ENCODE measurements around the gene PPA2. TPM values are rescaled to one million over a fixed set of nuclear protein-coding genes. Genes with fewer than 3 reads are reported as not detected.

The PPA2 gene
- total and polyA plus RNA-seq, 2 experiments from 2014 or later, result 58.4 to 63.7 TPM

DNA sequence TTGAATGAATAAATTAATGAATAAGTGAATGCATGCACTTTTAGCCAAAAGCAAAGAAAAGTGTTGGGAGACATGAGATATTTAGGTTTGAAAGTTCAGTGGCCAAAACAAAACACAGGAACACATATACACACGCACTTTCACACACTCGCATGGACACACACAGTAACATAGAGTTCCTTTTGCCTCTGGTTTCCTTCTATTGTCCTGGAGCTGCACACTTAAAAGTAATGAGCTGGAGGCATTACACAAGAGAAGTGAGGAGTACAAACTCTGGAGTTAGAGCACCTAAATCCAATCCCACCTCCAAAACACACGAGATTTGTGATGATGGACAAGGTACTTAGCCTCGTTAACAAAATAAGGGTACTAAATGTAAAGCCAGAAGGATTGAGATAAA is 18.7 kb downstream of the PPA2 start:
- Mint-ChIP-seq H3K9me3 (no peaks in the 10 kb centered on the region), H3K27ac (no peak overlapping the region), H3K4me3 (no peak overlapping the region), H3K27me3 (ENCODE audit: insufficient read depth, low read depth, poor library complexity) (no peaks in the 10 kb centered on the region), H3K4me1 (peaks cover 24% of the 10 kb centered on the region; the same call in 2 of the 3 replicates), H3K36me3 (ENCODE audit: low read depth) (peaks cover 20% of the 10 kb centered on the region; the same call in 2 of the 3 replicates)
- DNase-seq (ENCODE audit: low spot score) (no peak), ATAC-seq (no peak)
- Histone ChIP-seq H3K9me2 (ENCODE audit: insufficient read depth) (no peaks in the 10 kb centered on the region), H3K4me2 (no peak overlapping the region), H3K36me3 (ENCODE audit: insufficient read depth) (no peaks in the 10 kb centered on the region; the same call in 1 of the 2 replicates), H4K20me1 (replicated peaks; ENCODE audit: insufficient read depth) (peaks cover 7% of the 10 kb centered on the region), H3K4me1 (ENCODE audit: insufficient read depth) (0 out of 2 replicates have a peak, but pooled peaks cover 6% of the 10 kb centered on the region), H3F3A (replicated peaks; ENCODE audit: low read depth) (no peaks in the 10 kb centered on the region), H3K4me3 (no peak overlapping the region), H3K27me3 (ENCODE audit: insufficient read depth) (no peaks in the 10 kb centered on the region), H2AFZ (no peak overlapping the region), H3K79me2 (replicated peaks; ENCODE audit: insufficient read depth) (peaks cover 22% of the 10 kb centered on the region; the same call in 1 of the 2 replicates), H3K27ac (ENCODE audit: low read depth) (no peak overlapping the region)
- TF ChIP-seq EZH2 (IDR thresholded peaks at IDR 0.05; ENCODE audit: low read depth, unreplicated experiment) (no peak), EZH2phosphoT487 (IDR thresholded peaks at IDR 0.05; ENCODE audit: unreplicated experiment) (no peak), CREB1 (CRISPR knock-in tag; IDR thresholded peaks at IDR 0.05; ENCODE audit: low read depth) (no peak), ZNF114 (CRISPR knock-in tag; IDR thresholded peaks at IDR 0.05) (no peak), NANOG (IDR thresholded peaks at IDR 0.05; ENCODE audit: borderline replicate concordance) (no peak), POLR2AphosphoS5 (IDR thresholded peaks at IDR 0.05; ENCODE audit: low read depth) (no peak), JUNB (IDR thresholded peaks at IDR 0.05; ENCODE audit: unreplicated experiment) (no peak)
- TF ChIP-seq, protein P1, sequence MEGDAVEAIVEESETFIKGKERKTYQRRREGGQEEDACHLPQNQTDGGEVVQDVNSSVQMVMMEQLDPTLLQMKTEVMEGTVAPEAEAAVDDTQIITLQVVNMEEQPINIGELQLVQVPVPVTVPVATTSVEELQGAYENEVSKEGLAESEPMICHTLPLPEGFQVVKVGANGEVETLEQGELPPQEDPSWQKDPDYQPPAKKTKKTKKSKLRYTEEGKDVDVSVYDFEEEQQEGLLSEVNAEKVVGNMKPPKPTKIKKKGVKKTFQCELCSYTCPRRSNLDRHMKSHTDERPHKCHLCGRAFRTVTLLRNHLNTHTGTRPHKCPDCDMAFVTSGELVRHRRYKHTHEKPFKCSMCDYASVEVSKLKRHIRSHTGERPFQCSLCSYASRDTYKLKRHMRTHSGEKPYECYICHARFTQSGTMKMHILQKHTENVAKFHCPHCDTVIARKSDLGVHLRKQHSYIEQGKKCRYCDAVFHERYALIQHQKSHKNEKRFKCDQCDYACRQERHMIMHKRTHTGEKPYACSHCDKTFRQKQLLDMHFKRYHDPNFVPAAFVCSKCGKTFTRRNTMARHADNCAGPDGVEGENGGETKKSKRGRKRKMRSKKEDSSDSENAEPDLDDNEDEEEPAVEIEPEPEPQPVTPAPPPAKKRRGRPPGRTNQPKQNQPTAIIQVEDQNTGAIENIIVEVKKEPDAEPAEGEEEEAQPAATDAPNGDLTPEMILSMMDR (conservative IDR thresholded peaks at IDR 0.05; ENCODE audit: low read depth in 2 of 2), result no peak
- TF ChIP-seq, protein P2, sequence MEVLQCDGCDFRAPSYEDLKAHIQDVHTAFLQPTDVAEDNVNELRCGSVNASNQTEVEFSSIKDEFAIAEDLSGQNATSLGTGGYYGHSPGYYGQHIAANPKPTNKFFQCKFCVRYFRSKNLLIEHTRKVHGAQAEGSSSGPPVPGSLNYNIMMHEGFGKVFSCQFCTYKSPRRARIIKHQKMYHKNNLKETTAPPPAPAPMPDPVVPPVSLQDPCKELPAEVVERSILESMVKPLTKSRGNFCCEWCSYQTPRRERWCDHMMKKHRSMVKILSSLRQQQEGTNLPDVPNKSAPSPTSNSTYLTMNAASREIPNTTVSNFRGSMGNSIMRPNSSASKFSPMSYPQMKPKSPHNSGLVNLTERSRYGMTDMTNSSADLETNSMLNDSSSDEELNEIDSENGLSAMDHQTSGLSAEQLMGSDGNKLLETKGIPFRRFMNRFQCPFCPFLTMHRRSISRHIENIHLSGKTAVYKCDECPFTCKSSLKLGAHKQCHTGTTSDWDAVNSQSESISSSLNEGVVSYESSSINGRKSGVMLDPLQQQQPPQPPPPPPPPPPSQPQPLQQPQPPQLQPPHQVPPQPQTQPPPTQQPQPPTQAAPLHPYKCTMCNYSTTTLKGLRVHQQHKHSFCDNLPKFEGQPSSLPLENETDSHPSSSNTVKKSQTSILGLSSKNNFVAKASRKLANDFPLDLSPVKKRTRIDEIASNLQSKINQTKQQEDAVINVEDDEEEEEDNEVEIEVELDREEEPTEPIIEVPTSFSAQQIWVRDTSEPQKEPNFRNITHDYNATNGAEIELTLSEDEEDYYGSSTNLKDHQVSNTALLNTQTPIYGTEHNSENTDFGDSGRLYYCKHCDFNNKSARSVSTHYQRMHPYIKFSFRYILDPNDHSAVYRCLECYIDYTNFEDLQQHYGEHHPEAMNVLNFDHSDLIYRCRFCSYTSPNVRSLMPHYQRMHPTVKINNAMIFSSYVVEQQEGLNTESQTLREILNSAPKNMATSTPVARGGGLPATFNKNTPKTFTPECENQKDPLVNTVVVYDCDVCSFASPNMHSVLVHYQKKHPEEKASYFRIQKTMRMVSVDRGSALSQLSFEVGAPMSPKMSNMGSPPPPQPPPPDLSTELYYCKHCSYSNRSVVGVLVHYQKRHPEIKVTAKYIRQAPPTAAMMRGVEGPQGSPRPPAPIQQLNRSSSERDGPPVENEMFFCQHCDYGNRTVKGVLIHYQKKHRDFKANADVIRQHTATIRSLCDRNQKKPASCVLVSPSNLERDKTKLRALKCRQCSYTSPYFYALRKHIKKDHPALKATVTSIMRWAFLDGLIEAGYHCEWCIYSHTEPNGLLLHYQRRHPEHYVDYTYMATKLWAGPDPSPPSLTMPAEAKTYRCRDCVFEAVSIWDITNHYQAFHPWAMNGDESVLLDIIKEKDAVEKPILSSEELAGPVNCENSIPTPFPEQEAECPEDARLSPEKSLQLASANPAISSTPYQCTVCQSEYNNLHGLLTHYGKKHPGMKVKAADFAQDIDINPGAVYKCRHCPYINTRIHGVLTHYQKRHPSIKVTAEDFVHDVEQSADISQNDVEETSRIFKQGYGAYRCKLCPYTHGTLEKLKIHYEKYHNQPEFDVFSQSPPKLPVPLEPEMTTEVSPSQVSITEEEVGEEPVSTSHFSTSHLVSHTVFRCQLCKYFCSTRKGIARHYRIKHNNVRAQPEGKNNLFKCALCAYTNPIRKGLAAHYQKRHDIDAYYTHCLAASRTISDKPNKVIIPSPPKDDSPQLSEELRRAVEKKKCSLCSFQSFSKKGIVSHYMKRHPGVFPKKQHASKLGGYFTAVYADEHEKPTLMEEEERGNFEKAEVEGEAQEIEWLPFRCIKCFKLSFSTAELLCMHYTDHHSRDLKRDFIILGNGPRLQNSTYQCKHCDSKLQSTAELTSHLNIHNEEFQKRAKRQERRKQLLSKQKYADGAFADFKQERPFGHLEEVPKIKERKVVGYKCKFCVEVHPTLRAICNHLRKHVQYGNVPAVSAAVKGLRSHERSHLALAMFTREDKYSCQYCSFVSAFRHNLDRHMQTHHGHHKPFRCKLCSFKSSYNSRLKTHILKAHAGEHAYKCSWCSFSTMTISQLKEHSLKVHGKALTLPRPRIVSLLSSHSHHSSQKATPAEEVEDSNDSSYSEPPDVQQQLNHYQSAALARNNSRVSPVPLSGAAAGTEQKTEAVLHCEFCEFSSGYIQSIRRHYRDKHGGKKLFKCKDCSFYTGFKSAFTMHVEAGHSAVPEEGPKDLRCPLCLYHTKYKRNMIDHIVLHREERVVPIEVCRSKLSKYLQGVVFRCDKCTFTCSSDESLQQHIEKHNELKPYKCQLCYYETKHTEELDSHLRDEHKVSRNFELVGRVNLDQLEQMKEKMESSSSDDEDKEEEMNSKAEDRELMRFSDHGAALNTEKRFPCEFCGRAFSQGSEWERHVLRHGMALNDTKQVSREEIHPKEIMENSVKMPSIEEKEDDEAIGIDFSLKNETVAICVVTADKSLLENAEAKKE (CRISPR knock-in tag; IDR thresholded peaks at IDR 0.05), result no peak
- TF ChIP-seq, protein P3, sequence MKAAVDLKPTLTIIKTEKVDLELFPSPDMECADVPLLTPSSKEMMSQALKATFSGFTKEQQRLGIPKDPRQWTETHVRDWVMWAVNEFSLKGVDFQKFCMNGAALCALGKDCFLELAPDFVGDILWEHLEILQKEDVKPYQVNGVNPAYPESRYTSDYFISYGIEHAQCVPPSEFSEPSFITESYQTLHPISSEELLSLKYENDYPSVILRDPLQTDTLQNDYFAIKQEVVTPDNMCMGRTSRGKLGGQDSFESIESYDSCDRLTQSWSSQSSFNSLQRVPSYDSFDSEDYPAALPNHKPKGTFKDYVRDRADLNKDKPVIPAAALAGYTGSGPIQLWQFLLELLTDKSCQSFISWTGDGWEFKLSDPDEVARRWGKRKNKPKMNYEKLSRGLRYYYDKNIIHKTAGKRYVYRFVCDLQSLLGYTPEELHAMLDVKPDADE (IDR thresholded peaks at IDR 0.05), result no peak
